Measurements from ENCODE around the gene NDUFA11.
"Not testable (repeated sequence)": the region's sequence is repeated elsewhere in the genome, so short reads cannot be mapped to it uniquely, and the experiment has no call there.

Gene NDUFA11

GRCh38 chr19:5867201-5868136, 36.1 kb downstream of the NDUFA11 start:
- H3K4me3 ChIP-seq (ENCODE audit: low read depth, low read length), result no peak overlapping the region
- no peak for DNase-seq (ENCODE audit: low read depth)

GRCh38 chr19:5865772-5866171, 37.8 kb downstream of the NDUFA11 start:
- no peak for DNase-seq (ENCODE audit: low read depth)
- H3K4me3 ChIP-seq (ENCODE audit: low read depth, low read length), result no peak overlapping the region

- no peak for DNase-seq (ENCODE audit: low read depth)
- H3K4me3 ChIP-seq (ENCODE audit: low read depth, low read length), result no peak overlapping the region
Measured at GRCh38 chr19:5864725-5865486, 38.7 kb downstream of the NDUFA11 start.

GRCh38 chr19:5864013-5864720, 39.4 kb downstream of the NDUFA11 start:
- DNase-seq (ENCODE audit: low read depth), result no peak
- no peak overlapping the region for H3K4me3 ChIP-seq (ENCODE audit: low read depth, low read length)

GRCh38 chr19:5863030-5863665, 40.4 kb downstream of the NDUFA11 start:
- H3K4me3 ChIP-seq (ENCODE audit: low read depth, low read length), result no peak overlapping the region
- no peak for DNase-seq (ENCODE audit: low read depth)

GRCh38 chr19:5857203-5858081, 46.1 kb downstream of the NDUFA11 start:
- DNase-seq (ENCODE audit: low read depth), result no peak
- no peak overlapping the region for H3K4me3 ChIP-seq (ENCODE audit: low read depth, low read length)

- H3K4me3 ChIP-seq (ENCODE audit: low read depth, low read length); DNase-seq (ENCODE audit: low read depth): not testable (repeated sequence)
Measured at GRCh38 chr19:5855151-5855550, 48.4 kb downstream of the NDUFA11 start.

- not testable (repeated sequence) for H3K4me3 ChIP-seq (ENCODE audit: low read depth, low read length); DNase-seq (ENCODE audit: low read depth)
Measured at GRCh38 chr19:5854121-5854520, 49.5 kb downstream of the NDUFA11 start.

GRCh38 chr19:5851302-5851701, 52.3 kb downstream of the NDUFA11 start, which contains the start of gene FUT3:
Gene FUT3 (minus strand): TSS chr19:5851449.
- DNase-seq (ENCODE audit: low read depth), result no peak
- no peak within 1 kb of the TSS for H3K4me3 ChIP-seq (ENCODE audit: low read depth, low read length)

GRCh38 chr19:5850743-5851293, 52.8 kb downstream of the NDUFA11 start:
- H3K4me3 ChIP-seq (ENCODE audit: low read depth, low read length), result no peak overlapping the region
- no peak for DNase-seq (ENCODE audit: low read depth)

GRCh38 chr19:5850189-5850588, 53.4 kb downstream of the NDUFA11 start:
- DNase-seq (ENCODE audit: low read depth), result no peak
- no peak overlapping the region for H3K4me3 ChIP-seq (ENCODE audit: low read depth, low read length)

- DNase-seq (ENCODE audit: low read depth); H3K4me3 ChIP-seq (ENCODE audit: low read depth, low read length): not testable (repeated sequence)
Measured at GRCh38 chr19:5848621-5849020, 55.0 kb downstream of the NDUFA11 start.

- DNase-seq (ENCODE audit: low read depth), result not testable (repeated sequence)
Measured at GRCh38 chr19:5847846-5848245, 55.7 kb downstream of the NDUFA11 start.

More at GRCh38 chr19:5847846-5848245, 55.7 kb downstream of the NDUFA11 start:
- H3K4me3 ChIP-seq (ENCODE audit: low read depth, low read length), result not testable (repeated sequence)

All from skeletal muscle cell (primary cell).